HG02981 (cell line): ENCODE results near the gene ADAR.
"Not testable (repeated sequence)": the region's sequence is repeated elsewhere in the genome, so short reads cannot be mapped to it uniquely, and the experiment has no call there.

ENCODE experiments used
- ATAC-seq: cut with Tn5 transposase; IDR thresholded peaks from one replicate; pipeline ENCODE4 v1.9.1; 2021; ENCODE audit warnings: mild to moderate bottlenecking, moderate library complexity; ENCODE audit not compliant: unreplicated experiment

The ADAR gene, protein sequence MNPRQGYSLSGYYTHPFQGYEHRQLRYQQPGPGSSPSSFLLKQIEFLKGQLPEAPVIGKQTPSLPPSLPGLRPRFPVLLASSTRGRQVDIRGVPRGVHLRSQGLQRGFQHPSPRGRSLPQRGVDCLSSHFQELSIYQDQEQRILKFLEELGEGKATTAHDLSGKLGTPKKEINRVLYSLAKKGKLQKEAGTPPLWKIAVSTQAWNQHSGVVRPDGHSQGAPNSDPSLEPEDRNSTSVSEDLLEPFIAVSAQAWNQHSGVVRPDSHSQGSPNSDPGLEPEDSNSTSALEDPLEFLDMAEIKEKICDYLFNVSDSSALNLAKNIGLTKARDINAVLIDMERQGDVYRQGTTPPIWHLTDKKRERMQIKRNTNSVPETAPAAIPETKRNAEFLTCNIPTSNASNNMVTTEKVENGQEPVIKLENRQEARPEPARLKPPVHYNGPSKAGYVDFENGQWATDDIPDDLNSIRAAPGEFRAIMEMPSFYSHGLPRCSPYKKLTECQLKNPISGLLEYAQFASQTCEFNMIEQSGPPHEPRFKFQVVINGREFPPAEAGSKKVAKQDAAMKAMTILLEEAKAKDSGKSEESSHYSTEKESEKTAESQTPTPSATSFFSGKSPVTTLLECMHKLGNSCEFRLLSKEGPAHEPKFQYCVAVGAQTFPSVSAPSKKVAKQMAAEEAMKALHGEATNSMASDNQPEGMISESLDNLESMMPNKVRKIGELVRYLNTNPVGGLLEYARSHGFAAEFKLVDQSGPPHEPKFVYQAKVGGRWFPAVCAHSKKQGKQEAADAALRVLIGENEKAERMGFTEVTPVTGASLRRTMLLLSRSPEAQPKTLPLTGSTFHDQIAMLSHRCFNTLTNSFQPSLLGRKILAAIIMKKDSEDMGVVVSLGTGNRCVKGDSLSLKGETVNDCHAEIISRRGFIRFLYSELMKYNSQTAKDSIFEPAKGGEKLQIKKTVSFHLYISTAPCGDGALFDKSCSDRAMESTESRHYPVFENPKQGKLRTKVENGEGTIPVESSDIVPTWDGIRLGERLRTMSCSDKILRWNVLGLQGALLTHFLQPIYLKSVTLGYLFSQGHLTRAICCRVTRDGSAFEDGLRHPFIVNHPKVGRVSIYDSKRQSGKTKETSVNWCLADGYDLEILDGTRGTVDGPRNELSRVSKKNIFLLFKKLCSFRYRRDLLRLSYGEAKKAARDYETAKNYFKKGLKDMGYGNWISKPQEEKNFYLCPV

DNA sequence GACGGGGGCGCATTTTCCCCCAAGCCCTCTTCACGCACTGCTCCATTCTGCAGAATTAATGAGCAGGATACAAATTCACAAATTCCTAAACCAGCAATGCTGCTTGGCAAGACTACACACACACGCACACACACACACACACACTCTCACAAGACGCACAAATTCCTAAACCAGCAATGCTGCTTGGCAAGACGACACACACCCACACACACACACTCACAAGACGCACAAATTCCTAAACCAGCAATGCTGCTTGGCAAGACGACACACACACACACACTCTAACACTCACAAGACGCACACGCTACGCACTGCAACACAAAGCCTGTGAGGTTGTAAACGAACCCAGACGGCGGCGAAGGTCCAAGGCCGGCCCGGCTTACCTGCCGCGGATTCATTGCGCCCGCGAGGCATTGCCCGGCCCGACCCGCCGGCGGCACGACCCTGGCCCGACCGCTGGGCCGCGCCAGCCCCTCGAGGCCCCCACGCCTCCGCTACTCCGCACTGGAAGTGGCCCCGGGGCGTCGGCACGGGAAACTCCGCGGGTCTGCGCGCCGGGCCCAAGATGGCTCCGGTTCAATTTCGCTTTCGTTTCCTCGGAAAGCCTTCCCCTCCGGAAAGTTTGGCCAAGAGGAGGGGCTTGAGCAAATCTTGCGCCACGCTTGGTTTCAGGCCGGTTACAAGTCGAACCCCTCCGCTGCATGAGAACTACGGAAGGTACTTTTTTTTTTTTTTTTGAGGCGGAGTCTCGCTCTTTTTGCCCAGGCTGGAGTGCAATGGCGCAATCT, at the start of gene ADAR:
TSS of gene ADAR (minus strand) at position 578 of the 788 bp plus-strand sequence. CDS start at position 398, 180 bp downstream.
- peak; percentile 61 for ATAC-seq

DNA sequence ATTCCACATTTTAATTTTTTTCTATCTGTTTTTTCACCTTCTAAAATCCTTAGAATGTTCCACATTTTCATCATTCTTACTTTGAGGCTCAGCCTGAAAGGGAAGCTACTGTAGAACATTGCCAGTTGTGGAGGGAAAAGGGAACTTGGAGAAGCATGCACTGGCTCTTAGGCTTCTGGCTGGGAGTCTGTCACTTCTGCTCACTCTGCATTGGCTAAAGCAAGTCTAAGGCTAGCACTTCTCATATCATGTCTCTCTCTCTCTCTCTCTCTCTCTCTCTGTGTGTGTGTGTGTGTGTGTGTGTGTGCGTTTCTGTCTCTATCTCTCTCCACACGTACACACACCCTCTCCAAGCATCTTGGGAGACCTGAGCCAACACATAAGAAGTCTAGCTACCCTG, 49.6 kb upstream of the ADAR start:
- no peak for ATAC-seq

DNA sequence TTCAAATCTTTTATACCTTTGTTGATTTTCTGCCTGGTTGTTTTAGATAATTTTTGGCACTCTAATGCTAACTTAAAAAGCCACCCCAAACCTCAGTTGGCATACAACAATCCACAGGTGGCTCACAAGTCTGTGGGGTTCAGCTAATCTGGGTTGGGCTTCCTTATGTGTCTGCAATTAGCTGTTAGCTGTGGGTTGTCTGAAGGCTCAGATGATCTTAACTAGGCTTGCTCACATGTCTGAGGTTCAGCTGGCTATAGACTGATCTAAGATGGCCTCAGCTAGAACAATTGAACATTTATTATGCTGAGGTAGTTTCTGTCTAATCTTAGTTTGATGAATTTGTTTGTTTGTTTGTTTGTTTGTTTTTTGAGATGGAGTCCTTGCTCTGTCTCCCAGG, 44.9 kb upstream of the ADAR start:
- ATAC-seq: no peak

DNA sequence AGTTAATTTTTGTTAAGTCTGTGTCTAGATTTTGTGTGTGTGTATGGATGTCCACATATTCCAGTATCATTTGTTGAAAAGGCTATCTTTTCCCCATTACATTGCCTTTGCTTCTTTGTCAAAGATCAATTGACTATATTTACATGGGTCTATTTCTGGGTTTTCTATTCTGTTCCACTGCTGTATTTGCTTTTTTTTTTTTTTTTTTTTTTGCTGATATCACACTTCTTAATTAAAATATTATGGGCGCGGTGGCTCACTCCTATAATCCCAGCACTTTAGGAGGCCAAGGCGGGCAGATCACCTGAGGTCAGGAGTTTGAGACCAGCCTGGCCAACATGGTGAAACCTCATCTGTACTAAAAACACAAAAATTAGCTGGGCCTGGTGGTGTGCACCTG, 36.7 kb upstream of the ADAR start:
- ATAC-seq: not testable (repeated sequence)

DNA sequence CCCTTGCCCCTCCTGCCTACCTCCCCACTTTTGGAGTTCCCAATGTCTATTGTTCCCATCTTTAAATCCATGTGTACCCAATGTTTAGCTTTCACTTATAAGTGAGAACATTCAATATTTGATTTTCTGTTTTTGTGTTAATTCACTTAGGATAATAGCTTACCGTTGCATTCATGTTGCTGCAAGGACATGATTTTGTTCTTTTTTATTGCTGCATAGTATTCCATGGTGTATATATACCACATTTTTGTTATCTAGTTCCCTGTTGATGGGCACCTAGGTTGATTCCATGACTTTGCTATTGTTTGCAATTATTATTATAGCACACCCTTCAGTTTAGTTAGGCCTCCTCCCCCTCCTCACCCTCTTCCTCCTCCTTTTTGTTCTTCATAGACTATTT, 33.5 kb upstream of the ADAR start:
- ATAC-seq: no peak

DNA sequence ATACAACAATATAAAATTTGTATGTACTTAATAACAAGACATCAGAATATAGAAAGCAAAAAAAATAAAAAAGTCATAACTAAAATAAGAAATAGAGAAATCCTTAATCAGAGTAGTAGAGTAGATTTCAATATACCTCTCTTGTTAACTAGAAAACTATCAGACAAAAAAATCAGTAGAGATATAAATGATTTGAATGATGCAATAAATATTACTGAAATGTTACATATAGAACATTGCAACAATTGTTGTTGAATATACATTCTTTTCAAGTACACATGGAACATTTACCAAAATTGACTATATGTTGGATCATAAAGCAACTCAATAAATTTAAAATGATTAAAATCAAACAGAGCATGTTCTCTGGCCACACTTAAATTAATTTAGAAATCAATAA, 31.9 kb upstream of the ADAR start:
- no peak for ATAC-seq

DNA sequence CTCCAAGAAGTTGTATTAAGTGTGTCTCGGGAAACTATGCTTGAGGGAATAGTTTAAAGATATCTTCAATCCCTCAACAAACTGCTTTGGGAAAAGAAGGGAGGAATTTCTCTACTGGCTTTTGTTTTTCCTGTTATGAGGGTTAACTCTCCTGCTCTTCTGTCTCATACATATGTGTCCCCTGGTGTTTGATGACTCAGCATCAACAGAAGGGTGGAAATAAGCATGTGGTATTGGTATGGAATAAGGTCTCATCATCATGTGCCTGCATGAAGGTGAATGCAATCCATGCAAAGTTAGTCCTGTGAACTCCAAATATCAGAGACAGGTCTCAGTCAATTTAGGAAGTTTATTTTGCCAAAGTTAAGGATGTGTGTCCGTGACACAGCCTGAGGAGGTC, 27.2 kb upstream of the ADAR start:
- no peak for ATAC-seq

DNA sequence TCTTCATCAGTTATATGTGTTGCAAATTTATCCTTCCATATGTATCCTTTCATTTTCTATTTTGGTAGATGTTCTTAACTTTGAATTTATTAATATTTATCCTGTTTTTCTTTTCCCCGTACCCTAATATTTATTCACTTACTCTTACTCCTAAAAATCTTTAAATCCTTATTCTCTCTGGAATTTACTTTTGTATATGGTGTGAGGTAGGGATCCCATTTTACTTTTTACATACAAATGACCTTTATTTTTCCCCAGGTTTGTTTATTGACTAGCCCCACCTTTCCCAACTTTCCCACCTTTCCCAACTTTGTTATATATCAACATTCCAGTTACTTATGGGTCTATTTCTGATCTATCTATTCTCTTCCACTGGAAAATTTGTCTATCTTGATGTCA, 21.7 kb upstream of the ADAR start:
- ATAC-seq: no peak

DNA sequence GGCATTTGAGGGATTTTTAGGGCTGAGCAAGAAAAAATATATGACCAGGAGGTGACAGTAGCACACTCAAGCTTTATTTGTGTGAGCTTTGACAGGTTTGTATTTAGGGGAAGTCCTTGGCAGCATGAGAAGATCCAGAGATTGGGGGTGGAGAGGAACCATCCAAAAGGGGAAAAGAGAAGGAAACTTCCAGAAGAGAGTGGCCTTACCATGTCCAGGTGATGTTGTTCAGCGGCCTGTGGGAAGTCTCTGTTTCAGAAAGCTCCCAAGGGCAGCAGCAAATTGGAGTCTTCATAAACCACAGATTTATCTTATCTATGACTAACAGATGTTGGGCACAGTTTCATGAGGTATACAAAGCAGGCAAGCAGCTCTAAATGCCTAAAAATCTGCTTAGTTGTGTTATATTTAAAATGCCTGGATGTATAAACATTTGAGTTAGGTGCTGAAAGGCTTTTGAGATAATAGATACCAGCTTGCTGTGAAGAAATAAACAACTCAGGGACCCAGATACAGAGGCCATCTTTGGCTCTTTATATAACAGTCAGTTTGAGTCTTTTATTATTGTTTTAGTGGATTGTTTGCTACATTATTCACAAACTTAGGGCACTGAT, 21.2 kb upstream of the ADAR start:
- ATAC-seq: no peak

DNA sequence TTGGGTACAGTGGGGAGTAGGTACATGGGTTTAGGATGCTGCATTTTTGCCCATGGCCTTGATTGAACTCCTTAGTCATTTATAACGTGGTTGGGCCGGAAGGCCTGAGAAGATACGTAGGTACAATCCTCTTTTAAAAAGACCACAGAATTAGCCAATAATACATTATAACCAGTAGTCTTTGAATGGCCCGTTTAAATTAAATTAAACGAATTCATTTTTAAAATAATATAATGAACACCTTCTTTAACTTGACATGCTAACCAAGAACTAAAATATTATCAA, 20.1 kb upstream of the ADAR start:
- no peak for ATAC-seq

DNA sequence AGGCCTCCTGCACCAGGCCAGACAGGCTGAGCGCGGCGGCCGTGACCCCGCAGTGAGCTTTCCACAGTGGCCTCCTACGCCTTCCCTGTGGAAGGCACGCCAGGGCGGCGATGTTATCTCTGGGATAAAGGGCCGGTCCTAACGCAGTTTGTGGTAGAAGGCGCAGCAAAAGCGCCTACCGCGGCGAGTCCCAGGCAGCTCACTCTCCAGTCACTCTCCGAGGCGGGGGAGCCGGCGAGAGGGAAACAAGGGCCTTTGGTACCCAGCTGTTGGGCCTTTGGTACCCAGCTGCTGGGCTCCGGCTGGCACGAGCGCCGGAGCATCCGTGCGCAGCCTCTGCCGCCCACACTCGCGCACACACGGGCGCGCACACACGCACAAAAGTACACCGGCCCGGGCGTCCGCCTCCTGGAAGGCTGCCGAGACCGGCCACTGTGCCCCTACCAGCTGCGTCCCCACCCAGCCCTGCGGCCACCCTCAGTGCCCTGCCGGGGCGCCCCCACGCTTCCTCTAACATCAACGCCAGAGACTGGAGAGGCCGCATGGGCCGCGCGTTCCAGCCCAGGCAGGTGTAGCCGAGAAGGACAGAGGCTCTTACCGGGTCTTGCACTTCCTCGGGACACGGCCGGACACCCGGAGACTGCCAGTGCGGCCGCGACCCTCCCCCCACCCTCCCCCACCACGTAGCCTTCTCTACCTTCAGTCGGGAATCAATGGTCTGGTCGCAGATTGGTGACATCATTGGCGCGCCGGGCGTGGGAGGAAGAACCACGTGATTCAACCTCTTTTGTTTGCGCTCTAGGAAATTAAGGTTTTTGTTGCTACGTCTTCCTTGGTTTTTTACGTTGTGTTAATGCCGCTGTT, 19.5 kb upstream of the ADAR start:
- ATAC-seq: peak; percentile 60

DNA sequence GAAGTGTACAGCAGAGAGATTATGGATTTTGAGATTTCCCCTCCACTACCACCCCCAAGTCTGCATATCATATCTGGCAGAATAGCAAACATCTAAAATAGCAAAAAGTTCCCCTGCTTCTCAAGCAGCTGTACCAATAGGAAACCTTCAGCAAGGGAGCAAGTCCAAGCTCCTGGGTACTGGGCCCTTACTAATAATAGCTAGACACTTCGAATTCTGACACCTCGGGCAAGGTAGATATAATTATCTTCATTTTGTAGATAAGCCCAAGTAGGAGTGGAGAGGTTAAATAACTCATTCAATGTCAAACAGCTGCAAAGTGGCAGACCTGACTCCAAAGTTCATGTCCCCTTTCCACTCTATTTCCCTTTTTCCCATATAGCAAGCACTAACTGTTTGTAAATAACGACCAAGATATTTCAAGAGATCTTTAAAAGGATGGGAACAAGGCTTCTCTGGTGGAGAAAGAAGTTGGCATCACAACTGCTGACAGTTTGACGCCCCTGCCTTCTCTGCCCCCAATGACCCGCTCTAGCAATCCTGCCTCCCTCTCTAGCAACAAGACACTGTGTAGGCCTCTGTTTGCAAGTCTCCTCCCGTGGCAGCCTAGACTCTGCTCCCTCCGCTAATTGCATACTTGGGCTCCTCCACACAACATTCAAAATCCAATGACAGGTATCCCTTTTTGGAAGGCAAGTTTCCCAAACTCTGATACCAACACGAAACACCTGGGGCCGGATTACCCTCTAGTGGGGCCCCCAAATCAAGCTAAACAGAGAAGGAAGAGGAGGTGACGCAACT, 18.7 kb upstream of the ADAR start:
- ATAC-seq: peak; percentile 15

DNA sequence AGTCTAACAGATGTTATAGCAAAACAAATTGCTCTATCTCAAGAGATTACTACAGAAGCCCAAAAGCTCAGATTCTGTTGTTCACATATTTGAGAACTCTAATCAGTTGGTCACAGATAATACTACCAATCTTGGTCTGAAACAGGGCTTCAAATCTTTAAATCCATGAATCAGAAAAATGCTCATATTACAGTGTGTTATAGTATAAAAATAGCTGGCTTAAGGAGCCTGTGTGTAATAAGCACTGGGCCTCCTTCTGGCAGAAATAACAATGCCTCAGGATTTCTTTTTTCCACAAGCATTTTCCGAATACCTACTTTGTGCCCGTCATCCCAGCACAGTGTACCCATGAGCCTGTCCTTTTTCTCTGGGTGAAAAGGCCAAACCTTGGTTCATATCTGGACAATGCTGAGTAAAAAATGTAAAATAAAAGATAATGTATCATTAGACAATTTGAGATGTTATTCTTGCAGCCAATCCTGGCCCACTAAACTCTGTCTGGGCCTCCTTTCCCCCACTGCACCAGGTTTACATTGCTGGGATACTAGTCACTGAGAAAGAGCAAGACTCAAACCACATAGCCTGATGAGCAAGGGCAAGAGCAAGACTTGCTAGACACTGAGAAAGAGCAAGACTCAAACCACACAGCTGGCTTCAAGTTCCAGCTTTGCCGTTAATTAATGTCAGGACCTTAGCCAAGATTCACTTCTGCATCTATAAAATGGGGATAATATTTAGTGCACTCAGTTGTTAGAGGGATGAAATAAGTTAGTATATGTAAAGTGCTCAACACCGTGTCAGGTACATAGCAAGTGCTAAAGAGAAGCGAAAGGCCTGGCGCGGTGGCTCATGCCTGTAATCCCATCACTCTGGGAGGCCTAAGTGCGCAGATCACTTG, 17.0 kb upstream of the ADAR start:
- ATAC-seq: no peak

DNA sequence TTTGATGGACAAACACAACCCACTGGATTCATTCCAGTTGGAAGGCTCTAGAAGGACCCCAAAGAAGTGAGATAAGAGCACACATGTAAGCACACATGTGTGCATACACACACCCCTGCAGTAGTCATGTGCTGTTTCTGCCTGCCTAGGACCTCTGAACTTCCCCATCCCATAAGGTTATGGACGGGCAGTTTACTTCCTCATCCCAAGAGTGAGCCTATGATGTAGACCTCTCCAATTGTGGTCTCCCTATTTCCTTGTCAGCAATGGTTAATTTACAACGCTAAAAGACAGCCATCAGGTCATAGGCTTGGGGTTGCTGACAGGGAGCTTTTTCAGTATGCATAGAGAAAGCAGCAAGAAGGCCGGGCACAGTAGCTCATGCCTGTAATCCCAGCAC, 15.4 kb upstream of the ADAR start:
- ATAC-seq: no peak

DNA sequence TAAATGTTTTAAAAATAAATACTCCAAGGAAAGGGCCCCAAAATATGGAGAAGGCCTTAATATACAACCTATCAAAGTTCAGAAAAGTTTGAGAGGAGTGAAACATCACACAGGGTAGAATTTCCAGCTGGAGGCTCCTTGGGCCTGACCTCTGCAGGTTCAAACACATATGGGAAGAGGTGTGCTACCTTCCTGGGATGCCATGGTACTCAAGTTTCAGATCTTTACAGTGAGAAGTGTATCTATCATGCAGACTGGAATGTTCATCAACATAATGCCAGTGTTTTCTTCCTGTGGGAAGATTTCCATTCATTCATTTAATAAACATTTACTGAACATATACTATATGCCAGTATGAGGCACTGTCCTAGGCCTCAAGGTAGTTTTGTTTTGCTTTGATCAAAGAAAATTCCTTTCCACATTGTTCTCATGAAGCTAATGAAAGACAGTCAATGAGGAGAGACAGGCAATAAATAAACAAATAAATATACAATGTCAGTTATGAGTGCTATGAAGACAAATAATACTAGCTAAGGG, 14.6 kb upstream of the ADAR start:
- no peak for ATAC-seq

DNA sequence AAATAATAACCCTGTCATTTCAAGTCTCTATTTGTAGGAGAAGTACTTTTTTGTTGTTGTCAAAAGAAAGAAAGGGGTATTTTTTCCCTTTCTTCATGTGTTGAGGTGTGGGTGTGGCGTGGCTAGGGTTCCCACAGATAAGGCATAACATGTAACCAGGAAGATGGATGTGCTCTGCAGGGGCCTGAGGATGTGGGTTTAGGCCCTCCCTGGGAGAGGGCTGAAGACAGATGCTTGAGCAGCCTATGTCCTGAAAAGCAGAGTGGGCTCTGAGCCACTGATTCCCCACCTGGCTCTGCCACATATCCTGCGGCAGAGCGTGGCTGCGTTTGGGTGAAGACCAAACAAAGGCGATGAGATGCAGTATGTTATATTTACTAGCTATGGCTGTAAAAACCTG, 13.9 kb upstream of the ADAR start:
- no peak for ATAC-seq

DNA sequence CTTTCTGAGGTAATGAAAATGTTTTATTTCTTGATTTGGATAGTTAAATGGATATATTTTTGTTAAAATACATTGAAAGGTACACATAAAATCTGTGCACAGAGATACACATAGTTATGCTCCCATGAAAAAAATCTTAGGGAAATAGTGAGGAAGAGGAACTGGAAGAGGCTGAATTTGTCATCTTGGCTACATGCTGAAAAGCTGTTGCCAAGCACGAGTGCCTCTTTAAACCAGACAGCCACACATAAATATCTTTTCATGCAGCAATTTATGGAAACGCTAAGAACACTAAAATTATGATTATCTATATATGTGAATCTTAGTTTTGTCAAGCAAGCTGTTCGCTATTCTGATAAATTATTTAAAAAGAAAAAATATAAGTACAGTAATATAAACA, 12.8 kb upstream of the ADAR start:
- no peak for ATAC-seq
